NCI-H82 treated with DMSO at 0.1 percent for 48 hours (cell line): ENCODE results near the gene TUBB6.

ENCODE experiments used
- DNase-seq: peaks from one replicate; lab custom pipeline; 2025; ENCODE audit not compliant: unreplicated experiment; lab: John Stamatoyannopoulos, UW

The TUBB6 gene

DNA sequence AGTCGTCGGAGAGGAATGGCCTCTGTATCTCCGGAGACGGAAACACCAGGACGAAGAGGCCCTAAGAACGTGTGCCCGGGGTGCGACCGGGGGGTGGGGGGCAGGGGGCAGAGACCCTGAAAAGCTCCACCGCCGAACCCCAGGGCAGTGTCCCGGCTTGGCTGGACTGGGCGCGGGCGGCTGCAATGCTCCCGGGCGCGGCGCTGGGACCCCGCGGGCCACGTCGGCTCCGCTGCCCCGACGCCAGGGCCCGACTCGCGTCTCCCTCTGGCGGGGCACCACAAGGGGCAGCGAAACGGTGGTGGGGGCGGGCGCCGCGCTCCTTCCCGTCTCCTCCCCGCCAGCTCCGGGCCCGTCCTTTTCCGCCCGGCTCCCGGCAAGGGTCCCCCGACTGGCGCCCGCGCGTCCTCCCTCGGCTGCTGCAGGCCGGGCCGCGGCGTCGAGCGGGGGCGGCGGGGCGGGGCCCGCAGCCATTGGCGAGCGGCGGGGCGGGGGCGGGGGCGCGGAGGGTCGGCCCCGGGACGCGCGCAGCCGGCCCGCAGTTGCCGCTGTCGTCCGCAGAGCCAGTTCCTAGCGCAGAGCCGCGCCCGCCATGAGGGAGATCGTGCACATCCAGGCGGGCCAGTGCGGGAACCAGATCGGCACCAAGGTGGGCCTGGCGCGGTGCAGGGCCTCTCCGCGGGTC lies at the start of gene TUBB6:
Gene TUBB6, plus strand, starts transcription at position 541 of the 685 bp plus-strand sequence. Its CDS starts 52 bp downstream, at position 593.
- DNase-seq, result peak; percentile 61

DNA sequence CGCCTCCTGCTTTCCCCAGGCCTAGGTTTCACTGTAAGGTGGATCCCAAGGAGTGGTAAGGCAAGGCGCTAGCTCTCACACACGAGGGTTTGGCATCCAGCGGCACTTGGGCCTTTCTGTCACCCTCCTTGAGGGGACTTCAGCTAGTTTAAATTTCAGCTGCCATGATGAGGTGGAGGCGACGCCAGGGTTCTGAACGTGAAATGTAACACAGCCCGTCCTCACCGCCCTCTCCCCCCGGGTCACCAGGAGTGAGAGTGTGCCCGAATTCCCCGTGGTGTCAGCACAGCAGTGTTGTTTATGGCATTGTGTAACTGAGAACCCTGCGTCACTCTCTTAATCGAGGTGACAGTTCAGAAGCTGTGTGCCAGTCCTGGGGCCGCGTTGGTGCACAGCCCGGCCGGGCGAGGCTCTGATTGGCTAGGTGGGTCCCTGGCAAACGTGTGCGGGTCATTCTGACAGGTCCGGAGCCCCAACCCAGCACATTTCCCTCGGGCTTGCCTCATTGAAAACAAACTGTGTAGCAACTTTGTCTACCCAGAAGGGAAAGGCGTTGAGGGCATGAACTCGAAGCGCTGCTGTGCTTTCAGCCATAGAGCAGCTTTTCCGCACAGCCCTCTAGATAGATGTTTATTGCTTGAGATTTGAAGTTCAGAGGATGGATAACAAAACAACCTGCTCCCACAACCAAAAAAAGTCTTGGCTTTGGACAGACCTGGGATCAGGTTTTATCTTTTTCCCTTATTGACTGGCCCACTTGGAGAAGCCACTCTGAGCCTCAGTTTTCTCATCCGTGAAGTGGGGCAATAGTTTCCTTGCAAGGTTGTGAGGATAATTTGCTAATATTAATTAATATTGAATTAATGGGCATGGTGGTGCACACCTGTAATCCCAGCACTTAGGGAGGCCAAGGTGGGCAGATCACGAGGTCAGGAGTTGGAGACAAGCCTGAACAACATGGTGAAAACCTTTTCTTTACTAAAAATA lies 49.0 kb upstream of the TUBB6 start:
- no peak for DNase-seq

DNA sequence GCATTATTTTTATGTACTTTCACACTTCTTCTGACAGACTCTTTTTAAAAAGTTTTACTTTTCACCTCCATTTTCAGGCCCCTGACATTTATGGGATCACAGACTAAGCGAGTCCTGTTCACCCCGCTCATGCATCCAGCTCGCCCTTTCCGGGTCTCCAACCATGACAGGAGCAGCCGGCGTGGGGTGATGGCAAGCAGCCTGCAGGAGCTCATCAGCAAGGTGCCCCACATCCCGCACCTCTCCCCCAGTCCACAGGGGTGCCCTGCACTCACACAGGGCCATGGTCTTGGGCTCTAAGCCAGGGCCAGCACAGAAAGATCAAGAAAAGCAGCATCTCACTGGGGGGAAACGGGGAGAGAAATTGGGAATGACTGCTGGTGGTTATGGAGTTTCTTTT lies 45.3 kb upstream of the TUBB6 start:
- DNase-seq, result no peak

DNA sequence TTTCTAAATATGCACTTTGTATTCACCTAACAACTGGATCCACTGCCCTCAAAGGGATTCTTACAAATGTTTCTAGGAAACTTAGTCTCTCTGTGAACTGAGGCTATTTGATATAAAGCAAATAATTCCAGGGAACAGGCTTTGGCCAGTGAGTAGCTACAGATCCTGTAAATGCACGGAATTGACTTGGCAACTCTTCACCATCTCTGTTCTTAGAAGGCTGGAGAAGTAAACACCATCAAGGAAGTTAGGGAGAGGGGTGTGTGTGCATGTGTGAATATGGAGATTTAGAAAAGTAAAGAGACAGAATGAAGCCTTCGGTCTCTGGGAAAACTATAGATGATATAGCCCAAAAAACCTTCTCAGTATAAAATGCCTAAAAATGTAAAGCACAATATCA lies 43.2 kb upstream of the TUBB6 start:
- no peak for DNase-seq

DNA sequence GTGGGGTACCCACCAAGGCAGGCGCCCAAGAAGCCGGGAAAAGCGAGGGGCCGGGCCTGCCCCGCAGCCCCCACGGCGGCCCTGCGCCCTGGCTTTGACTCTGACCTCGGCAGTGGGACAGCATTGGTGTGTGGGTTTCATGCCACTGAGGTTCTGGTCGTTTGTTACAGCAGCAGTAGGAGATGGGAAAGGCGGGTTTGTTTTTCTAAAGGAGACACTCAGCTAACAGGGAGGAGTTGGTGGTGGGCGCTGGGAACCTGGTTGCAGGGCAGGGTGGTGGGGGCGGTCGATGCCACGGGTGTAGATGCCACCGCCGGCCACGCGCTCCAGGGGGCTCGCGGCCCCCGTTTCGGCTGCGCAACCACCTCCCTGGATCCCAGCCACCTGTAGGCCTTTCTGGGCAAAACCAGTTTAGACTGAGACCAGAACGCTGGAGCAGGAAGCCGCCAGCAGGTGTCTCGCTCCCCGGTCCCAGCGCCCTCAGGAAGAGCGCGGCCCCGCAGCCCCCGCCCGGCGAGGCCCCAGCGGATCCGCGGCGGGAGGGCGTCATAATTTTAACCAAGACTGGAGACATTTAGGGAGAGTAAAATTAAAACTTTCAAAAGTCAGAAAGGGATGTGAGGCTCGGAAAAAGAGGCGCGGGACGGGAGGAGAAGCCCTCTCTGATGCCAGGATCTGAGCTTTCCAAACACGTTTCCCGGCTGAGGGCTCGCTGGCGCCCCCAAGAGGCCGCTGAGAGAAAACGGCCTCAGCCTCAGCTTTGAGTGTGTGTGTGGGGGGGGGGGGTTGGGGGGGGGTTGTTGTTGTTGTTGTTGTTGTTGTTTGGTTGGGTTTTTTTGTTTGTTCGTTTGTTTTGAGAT lies 36.4 kb upstream of the TUBB6 start:
- peak; percentile 82 for DNase-seq

DNA sequence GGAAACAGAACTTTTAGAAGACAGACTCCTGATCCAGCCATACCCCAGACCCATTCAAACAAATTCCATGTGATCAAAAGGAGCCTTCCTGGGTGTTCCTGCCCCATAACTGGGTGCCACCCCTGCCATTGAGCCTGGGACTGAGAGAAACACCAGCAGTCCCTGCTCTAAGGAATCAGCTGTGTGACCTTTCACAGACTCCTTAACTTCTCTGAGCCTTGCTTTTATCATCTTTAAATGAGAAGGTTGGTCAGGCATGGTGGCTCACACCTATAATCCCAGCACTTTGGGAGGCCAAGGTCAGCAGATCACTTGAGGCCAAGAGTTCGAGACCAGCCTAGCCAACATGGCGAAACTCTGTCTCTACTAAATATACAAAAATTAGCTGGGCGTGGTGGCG lies 33.2 kb upstream of the TUBB6 start:
- DNase-seq, result no peak

DNA sequence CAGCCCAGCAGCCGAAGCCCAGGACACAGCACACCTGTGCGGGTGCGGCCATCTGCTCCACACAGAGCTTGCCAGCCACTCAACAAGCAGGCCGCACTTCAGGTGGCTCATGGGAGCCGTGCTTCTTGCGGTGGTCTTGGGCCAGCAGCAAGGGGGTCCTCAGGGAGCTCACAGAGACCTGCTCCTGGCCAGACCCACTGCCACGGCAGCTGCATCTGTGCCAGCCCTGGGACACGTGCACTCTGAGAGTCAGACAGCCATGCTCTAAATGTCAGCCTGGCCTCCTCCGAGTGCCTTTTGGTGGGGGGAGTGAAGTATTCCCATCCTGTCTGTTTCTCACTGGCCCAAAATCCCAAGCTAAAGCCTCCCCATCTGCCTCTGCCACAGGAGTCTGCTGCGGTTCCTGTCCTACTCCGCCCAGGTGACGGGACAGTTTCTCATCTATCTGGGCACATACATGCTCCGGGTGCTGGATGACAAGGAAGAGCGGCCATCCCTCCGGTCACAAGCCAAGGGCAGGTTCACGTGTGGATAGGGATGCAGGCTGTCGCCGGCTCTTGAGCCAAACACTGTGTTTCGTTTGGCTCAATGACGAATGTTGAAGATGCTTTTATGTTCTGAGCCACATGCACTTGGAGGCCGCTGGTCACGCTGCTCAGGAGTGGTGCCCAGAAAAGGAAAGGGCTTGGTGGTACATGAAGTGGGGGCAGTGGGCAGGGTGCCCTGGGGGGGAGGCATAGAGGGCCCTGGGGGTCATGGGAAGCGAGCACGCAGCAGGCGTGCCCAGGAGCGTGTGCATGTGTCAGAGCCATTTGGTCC lies 31.1 kb upstream of the TUBB6 start:
- no peak for DNase-seq

DNA sequence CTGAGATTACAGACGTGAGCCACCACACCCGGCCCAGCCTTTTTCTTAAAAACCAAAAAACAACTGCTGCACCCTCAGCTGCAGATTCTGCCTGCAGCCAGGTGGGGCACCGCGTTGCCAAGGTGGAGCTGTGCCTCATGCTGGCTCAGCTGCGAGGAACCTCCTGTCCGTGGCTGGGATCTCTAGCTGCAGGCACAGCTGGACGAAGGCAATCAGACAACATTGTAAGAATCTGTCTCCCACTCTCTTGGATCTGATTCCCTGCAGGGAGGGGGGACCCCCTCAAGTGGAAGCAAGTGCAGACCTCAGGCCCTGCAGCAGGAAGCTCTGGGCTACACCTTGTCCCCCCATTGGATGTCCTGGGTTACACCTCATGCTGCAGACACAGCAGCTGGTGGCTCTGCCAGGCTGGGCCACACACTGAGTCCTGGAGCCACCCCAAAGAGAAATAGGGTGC lies 29.8 kb upstream of the TUBB6 start:
- DNase-seq, result no peak

DNA sequence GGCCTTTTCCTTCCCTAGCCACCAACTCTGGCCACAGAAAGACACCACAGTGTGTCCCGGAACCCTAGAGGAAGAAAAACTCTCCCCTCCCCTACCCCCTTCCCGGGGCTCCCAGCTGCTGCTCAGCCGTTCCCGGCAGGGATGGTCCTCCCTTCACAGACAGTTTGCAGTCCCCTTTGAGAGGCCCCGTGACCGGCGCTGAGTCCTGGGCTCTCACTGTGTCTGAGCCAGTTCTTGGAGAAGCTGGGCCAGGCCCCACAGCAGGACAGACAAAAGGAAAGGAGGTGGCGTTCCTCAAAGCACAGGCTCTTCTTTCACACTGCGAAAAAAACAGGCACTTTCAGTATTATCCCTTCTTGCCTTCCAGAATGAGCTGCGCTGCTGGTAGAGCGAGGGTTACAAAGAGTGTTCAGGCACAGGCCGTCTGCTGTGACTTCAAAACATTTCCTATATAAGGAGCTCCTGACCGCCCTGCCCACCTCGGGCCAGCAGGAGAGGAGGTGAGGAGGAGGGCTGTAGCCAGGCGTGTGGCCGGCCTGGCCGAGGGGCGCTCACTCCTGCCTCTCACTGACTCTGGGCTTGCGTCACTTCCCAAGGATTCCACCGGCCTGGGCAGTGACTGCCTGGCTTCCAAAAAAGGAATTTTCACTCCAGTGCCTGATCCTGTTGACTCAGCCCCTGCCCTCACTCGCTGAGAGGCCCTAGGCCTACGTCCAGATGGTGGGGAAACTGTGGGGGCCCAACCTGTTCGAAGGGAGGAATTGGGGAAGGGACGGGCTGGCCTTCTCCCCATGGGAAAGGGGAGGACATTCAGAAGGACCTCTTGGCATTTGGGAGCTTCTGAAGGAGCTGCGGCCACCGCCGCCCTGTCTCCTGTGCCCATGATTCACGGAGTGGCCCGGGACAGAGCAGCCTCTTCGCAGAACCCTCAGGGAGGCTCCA lies 29.0 kb upstream of the TUBB6 start:
- DNase-seq, result no peak

DNA sequence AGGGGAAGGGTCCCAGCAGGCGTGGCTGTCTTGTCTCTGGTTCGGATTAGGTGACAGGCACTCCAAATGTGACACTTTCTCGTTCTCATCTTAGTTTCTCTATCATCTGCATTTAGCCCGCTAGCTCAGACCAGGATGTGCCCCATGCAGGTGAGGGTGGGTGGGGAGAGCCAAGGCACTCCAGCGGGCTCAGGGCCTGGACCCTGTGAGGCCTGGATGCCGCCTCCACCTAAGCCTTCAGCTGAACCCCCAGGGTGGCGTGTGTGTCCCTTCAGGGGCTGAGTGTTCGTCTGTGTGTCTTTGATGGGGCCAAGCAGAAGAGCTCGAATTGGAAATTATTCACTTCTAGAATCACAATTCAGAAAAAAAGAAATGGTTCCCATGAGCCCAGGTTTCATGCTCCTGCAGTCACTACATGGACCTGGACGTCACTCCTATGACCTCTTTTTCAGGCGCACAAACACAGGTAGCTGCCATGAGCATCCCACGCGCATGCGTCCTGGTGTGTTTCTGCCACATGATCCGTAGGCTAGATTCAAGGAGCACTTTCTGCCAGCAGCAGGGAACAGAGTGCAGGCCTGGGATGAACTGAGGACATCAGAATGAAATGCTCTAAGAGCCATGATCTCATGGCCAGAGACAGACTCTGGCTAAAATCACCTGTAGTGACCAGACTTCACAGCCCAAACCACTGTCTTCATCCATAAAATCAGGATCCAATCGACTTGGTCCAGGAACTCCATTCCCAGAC lies 28.1 kb upstream of the TUBB6 start:
- no peak for DNase-seq

DNA sequence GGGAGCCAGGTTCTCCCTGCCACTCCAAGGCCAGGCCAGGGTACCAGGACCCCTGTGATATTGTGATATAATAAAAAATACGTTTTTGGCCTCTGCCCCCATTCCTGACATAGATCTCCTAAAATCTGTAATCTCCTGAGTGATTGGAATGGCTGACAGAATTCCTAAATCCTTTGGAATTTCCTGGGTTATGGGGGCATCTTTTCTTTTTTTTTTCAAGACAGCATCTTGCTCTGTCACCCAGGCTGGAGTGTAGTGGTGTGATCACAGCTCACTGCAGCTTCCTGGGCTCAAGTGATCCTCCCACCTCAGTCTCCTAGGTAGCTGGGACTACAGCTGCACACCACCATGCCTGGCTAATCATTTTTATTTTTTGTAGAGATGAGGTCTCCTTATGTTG lies 26.2 kb upstream of the TUBB6 start:
- no peak for DNase-seq

DNA sequence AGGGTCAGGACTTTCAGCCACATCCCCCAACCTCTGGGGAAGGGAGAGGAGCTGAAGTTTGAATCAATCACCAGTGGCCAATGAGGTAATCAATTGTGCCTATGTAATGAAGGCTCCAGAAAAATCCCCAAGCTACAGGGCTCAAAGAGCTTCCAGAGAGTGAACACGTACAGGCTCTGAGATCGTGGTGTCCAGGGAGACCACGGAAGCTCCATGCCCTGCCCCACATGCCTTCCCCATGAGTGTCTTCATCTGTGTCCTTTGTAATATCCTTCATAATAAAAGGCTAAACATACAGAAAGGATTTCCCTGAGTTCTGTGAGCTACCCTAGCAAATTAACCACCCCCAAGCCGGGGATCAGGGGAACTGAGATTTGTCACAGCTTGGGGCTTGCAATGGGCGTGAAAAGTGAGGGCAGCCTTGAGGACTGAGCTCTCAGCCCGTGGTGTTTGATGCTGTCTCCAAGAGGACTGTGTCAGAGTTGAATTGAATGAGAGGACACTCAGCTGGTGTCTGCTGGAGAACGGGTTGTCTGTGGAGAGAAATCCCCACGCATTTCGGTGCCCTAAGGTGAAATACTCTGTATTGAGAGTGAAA lies 25.5 kb upstream of the TUBB6 start:
- DNase-seq, result no peak

DNA sequence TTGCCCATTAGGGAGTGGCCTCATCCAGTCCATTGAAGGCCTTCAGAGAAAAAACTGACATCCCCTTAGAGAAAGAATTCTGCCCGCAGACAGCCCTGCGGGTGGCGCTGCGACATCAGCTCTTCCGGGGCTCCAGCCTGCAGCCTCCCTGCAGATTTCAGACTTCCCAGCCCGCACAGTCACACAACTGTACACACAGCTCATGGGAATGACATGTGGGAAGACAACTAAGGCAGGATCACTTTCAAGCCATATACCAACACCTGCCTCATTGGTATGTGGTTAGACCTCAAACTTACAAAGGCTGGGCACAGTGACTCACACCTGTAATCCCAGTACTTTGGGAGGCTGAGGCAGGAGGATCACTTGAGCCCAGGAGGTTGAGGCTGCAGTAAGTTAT lies 24.8 kb upstream of the TUBB6 start:
- no peak for DNase-seq

DNA sequence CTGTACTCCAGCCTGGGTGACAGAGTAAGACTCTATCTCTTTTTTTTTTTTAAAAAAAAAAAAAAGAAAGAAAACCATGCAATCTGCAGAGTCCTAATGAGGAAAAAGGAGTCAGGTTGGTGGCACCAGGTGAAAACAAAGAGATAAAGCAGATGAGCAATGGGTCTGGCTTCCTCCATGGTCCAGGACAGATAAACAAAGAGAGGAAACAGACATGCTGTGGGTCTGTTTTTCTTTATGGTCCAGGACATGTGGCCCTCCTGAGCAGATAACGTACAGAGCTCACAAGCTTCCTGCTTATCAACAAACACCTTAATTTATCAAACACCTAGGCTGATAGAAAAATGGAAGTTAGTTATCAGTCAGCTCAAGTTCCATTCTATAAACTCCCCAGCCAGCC lies 24.4 kb upstream of the TUBB6 start:
- no peak for DNase-seq

DNA sequence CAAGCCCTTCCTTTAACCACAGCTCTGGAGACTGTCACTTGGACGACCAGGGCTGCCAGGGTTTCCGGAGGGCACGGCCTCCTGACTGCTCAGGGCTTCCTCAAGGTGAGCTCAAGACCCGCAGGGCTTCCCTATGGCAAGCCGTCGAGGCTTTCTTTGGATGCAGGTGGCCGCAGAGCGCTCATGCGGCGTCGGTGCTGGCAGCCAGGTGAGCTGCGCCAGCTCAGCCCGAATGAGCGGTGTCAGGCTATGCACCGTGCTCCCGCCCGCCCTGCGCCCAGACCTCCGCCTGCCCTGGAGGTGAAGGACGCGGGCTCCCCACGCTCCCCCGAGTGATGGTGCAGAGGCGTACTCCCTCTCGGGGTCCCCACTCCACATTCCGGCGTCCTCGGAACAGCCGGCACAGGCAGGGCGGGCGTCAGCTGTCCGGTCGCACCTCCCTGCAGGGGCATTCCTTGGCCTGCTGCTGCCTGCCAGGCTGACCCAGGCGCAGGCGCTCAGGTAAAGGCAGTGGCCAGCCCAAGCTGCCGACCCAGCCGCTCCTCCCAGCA lies 20.8 kb upstream of the TUBB6 start:
- no peak for DNase-seq

DNA sequence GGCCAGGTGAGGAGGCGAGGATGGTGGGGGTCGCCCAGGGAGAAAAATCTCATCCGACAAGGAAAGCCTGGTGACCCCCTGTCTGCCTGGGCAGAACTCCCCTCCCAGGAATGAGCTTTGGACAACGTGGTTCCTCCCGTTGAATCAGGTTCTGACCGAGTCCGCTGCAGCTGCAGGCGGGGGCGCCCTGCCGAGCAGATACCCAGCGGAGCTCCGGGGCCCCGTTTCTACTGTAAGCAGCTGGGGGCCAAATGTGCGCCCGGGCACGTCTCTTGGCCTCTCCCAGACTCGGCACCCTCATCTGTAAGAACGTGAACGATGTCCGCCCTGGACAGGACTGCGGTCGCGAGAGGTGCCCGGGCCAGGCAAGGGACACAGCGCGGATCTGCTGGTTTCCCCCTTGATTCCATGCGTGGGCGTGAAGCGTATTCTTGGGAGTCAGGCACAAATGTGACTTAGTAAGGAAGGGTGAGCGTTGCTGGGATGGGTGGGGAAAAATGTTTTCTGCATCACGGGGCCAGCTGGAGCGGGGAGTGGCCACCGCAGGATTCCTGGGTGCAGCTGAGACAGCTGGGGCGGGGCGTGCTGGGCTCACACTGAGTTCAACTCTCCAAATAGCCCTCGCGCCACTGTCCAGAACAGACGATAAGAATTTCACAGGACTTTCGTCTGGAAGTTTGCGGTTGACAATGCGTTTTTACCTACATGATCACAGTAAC lies 20.2 kb upstream of the TUBB6 start:
- DNase-seq, result no peak

DNA sequence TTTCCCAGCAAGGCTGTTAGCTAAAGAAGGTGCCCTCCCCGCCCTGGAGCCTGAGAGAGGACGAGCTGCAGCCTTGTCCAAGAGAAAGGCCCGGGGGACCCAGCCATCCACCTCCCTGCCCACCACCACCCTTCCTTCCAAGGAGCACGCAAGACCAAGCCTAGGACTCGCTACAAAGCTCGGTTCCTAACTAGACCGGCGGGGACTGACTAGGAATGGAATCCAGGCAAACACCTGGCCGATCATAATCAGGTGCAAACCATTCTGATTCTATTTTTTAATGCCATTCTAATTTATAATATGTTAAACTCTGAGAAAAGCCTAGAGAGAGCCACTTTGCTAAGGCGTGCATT lies 19.7 kb upstream of the TUBB6 start:
- DNase-seq, result no peak
